H1 (cell line): Measurements from ENCODE around the gene TSC22D1.

Experiments used
- CEBPB ChIP-seq: IDR thresholded peaks from 2 replicates; pipeline ENCODE4 v1.6.1; 2012; ENCODE audit warnings: low read depth, low read length
- CHD2 ChIP-seq: IDR thresholded peaks from 2 replicates; pipeline ENCODE4 v1.6.1; 2012; ENCODE audit warnings: low read length, improper control_type of control experiment
- CTCF ChIP-seq, 3 experiments: IDR thresholded peaks; 1 replicate in 2 of 3; 2 replicates in 1 of 3; pipeline versions ENCODE4 v1.5.1 to v1.6.1; 2011; ENCODE audit warnings: low read length in 3 of 3, mild to moderate bottlenecking in 3 of 3, inconsistent platforms in 2 of 3, low read depth in 1 of 3, moderate library complexity in 1 of 3; ENCODE audit not compliant: insufficient read depth in 1 of 3; ENCODE audit errors: control extremely low read depth in 1 of 3
- EGR1 ChIP-seq: IDR thresholded peaks from 2 replicates; pipeline ENCODE4 v1.6.1; 2011; ENCODE audit warnings: low read depth, low read length, borderline replicate concordance
- EP300 ChIP-seq, 2 experiments: IDR thresholded peaks; 1 replicate in 1 of 2; 2 replicates in 1 of 2; pipeline ENCODE4 v1.6.1; 2011 to 2012; ENCODE audit warnings: low read depth in 2 of 2, low read length in 2 of 2, mild to moderate bottlenecking in 2 of 2, borderline replicate concordance in 1 of 2, inconsistent platforms in 1 of 2, moderate library complexity in 1 of 2
- EZH2 ChIP-seq: fragments of 200-600 bp; sonication (generic); IDR thresholded peaks from 2 replicates; pipeline ENCODE4 v1.7.1; 2012; ENCODE audit warnings: low read depth, mild to moderate bottlenecking, moderate library complexity, low read length, inconsistent platforms; ENCODE audit not compliant: severe bottlenecking
- HDAC2 ChIP-seq, 2 experiments: fragments of 300-600 bp in 1 of 2; sonication (generic) in 1 of 2; IDR thresholded peaks; 2 replicates each; pipeline ENCODE4 v1.6.1; 2011 to 2012; ENCODE audit warnings: low read depth in 2 of 2, low read length in 2 of 2, mild to moderate bottlenecking in 2 of 2, moderate library complexity in 2 of 2, borderline replicate concordance in 1 of 2, inconsistent platforms in 1 of 2
- JUN ChIP-seq: IDR thresholded peaks from 2 replicates; pipeline ENCODE4 v1.6.1; 2011; ENCODE audit warnings: low read depth, mild to moderate bottlenecking, improper control_type of control experiment, low read length
- KDM1A ChIP-seq: fragments of 200-600, 300-600 bp; sonication (generic); IDR thresholded peaks from 2 replicates; pipeline ENCODE4 v1.7.1; 2016; ENCODE audit warnings: mild to moderate bottlenecking, low read length, borderline replicate concordance
- POLR2A ChIP-seq, 2 experiments: IDR thresholded peaks; 1 replicate in 1 of 2; 2 replicates in 1 of 2; pipeline ENCODE4 v1.6.1; 2011; ENCODE audit warnings: low read depth in 2 of 2, low read length in 2 of 2, mild to moderate bottlenecking in 2 of 2; ENCODE audit errors: control extremely low read depth in 1 of 2
- RAD21 ChIP-seq, 2 experiments: IDR thresholded peaks in 1 of 2; conservative IDR thresholded peaks in 1 of 2; 2 replicates each; pipeline ENCODE4 v1.6.1; 2011; ENCODE audit warnings: low read depth in 2 of 2, low read length in 2 of 2, improper control_type of control experiment in 1 of 2, inconsistent platforms in 1 of 2, mild to moderate bottlenecking in 1 of 2, moderate library complexity in 1 of 2
- SIN3A ChIP-seq, 2 experiments: IDR thresholded peaks in 1 of 2; conservative IDR thresholded peaks in 1 of 2; 2 replicates each; pipeline ENCODE4 v1.6.1; 2011 to 2012; ENCODE audit warnings: low read length in 2 of 2, improper control_type of control experiment in 1 of 2, low read depth in 1 of 2, mild to moderate bottlenecking in 1 of 2

GRCh38 chr13:44465318-44465717, 110.8 kb downstream of the TSC22D1 start:
- TF ChIP-seq EP300 (IDR thresholded peaks at IDR 0.05; ENCODE audit: borderline replicate concordance in 1 of 2, low read depth in 2 of 2, low read length in 2 of 2) = no peak
- TF ChIP-seq RAD21 (IDR thresholded peaks at IDR 0.05 in 1 of 2, conservative IDR thresholded peaks at IDR 0.05 in 1 of 2; ENCODE audit: low read depth in 2 of 2, low read length in 2 of 2) = no peak
- no peak for TF ChIP-seq CTCF (IDR thresholded peaks at IDR 0.05; ENCODE audit: control extremely low read depth in 1 of 3, insufficient read depth in 1 of 3, low read depth in 1 of 3, low read length in 3 of 3)
- TF ChIP-seq CHD2 = no peak
- no peak for TF ChIP-seq SIN3A (conservative IDR thresholded peaks at IDR 0.05 in 1 of 2, IDR thresholded peaks at IDR 0.05 in 1 of 2; ENCODE audit: low read depth in 1 of 2, low read length in 2 of 2)
- TF ChIP-seq POLR2A (IDR thresholded peaks at IDR 0.05; ENCODE audit: control extremely low read depth in 1 of 2, low read depth in 2 of 2, low read length in 2 of 2) = no peak
- no peak for TF ChIP-seq JUN
- no peak for TF ChIP-seq EGR1
- TF ChIP-seq HDAC2 (IDR thresholded peaks at IDR 0.05; ENCODE audit: borderline replicate concordance in 1 of 2, low read depth in 2 of 2, low read length in 2 of 2) = no peak
- no peak for TF ChIP-seq EZH2
- no peak for TF ChIP-seq KDM1A
- TF ChIP-seq CEBPB = no peak
